ENCODE results near the gene VAV3.
A peak's percentile ranks its signal among the peaks of the same experiment; 100 is the strongest.

Gene VAV3

DNA sequence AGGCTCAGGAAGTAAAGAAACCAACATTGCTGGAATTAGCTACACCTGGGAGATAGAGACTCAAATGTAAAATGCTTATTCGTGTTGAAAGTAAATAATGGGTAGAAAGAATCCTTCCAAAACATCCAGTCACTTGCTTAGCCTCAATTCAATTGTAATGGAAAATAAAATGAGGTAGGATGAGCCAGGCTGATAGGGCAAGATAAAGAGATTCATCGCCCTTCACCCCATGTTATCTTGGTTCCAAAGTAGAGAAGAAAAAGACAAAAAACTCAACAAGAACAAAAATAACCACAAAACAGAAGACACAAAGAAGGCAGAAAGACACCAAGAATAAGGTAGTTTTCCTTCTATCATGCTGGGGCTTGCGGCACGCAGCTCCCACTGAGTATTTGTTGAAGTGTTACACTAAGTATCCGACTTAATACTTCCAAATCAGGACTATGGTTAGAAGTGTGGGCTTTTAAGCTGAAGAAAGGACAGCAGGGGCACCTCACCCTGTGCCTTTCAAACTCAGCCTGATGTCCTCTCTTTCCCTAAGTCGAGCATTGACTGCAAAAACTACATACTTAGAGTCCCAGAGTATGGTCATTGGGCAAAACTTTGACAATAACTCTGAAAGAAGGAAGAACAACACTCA is 202.1 kb downstream of the VAV3 start:
- no peak overlapping the region for H2AK5ac ChIP-seq (ENCODE audit: low read depth, low read length)
- no peak overlapping the region for H3K4me2 ChIP-seq (ENCODE audit: insufficient read depth, low read length, poor library complexity, severe bottlenecking)
- H3K79me1 ChIP-seq (ENCODE audit: low read depth, low read length), result no peaks in the 10 kb centered on the region
- H3K4me3 ChIP-seq (ENCODE audit: low read length in 2 of 2), result no peak overlapping the region
- H2BK5ac ChIP-seq (ENCODE audit: low read length), result no peak overlapping the region
- peaks cover 0 to 3% of the 10 kb centered on the region in 2 donors for H3K4me1 ChIP-seq (ENCODE audit: control insufficient read depth in 2 of 2, insufficient read depth in 1 of 2, low read depth in 1 of 2, low read length in 2 of 2)
- WGBS, 2 donors (ENCODE audit: extremely low coverage in 2 of 2, insufficient read length in 2 of 2, insufficient replicate concordance in 1 of 2), result no CpG with 5 or more reads among the region's 6 CpGs
- no peaks in the 10 kb centered on the region for H3K9me3 ChIP-seq (replicated peaks in 1 of 2; ENCODE audit: control insufficient read depth in 2 of 2, insufficient read depth in 1 of 2, low read depth in 1 of 2, low read length in 2 of 2)
- H2AFZ ChIP-seq (ENCODE audit: low read length), result no peak overlapping the region
- no peak for DNase-seq (ENCODE audit: low spot score)
- H3K4ac ChIP-seq (ENCODE audit: low read length), result no peak overlapping the region
- H3K36me3 ChIP-seq (replicated peaks in 1 of 2; ENCODE audit: control insufficient read depth in 2 of 2, insufficient read depth in 2 of 2, low read length in 2 of 2), result no peaks in the 10 kb centered on the region
- no peak overlapping the region for H4K91ac ChIP-seq (ENCODE audit: low read depth, low read length, poor library complexity)
- H3K18ac ChIP-seq (ENCODE audit: low read length), result no peak overlapping the region
- H2BK15ac ChIP-seq (ENCODE audit: low read length), result no peak overlapping the region
- no peak overlapping the region for H2BK12ac ChIP-seq (ENCODE audit: low read length)
- H3K23ac ChIP-seq (ENCODE audit: low read depth, low read length, poor library complexity), result no peak overlapping the region
- H3K27me3 ChIP-seq (ENCODE audit: control insufficient read depth in 3 of 3, insufficient read depth in 3 of 3, low read depth in 1 of 3, low read length in 3 of 3), result no peaks in the 10 kb centered on the region
- no peak overlapping the region for H2BK120ac ChIP-seq (ENCODE audit: low read depth, low read length)
- H3K9ac ChIP-seq (ENCODE audit: low read depth, low read length, poor library complexity), result no peak overlapping the region
- no peak overlapping the region for H4K8ac ChIP-seq (ENCODE audit: low read depth, low read length)
- H3K14ac ChIP-seq (ENCODE audit: low read length), result no peak overlapping the region
- H3K27ac ChIP-seq (replicated peaks; ENCODE audit: low read length), result no peak overlapping the region

- no peak overlapping the region for H3K14ac ChIP-seq (ENCODE audit: low read length)
- no peak overlapping the region for H3K9ac ChIP-seq (ENCODE audit: low read depth, low read length, poor library complexity)
- H3K18ac ChIP-seq (ENCODE audit: low read length), result no peak overlapping the region
- no peak for DNase-seq (ENCODE audit: low spot score)
- no peak overlapping the region for H4K8ac ChIP-seq (ENCODE audit: low read depth, low read length)
- H2AK5ac ChIP-seq (ENCODE audit: low read depth, low read length), result no peak overlapping the region
- no peaks in the 10 kb centered on the region for H3K9me3 ChIP-seq (replicated peaks in 1 of 2; ENCODE audit: control insufficient read depth in 2 of 2, insufficient read depth in 1 of 2, low read depth in 1 of 2, low read length in 2 of 2)
- H3K4me3 ChIP-seq (ENCODE audit: low read length in 2 of 2), result no peak overlapping the region
- H2BK15ac ChIP-seq (ENCODE audit: low read length), result no peak overlapping the region
- H3K4ac ChIP-seq (ENCODE audit: low read length), result no peak overlapping the region
- no peaks in the 10 kb centered on the region for H3K79me1 ChIP-seq (ENCODE audit: low read depth, low read length)
- no peak overlapping the region for H4K91ac ChIP-seq (ENCODE audit: low read depth, low read length, poor library complexity)
- H3K27ac ChIP-seq (replicated peaks; ENCODE audit: low read length), result no peak overlapping the region
- WGBS, 2 donors (ENCODE audit: extremely low coverage in 2 of 2, insufficient read length in 2 of 2, insufficient replicate concordance in 1 of 2), result no CpG with 5 or more reads among the region's 3 CpGs
- no peak overlapping the region for H3K23ac ChIP-seq (ENCODE audit: low read depth, low read length, poor library complexity)
- no peak overlapping the region for H2BK5ac ChIP-seq (ENCODE audit: low read length)
- H3K4me1 ChIP-seq (ENCODE audit: control insufficient read depth in 2 of 2, insufficient read depth in 1 of 2, low read depth in 1 of 2, low read length in 2 of 2), result peaks cover 0 to 3% of the 10 kb centered on the region in 2 donors
- H3K36me3 ChIP-seq (replicated peaks in 1 of 2; ENCODE audit: control insufficient read depth in 2 of 2, insufficient read depth in 2 of 2, low read length in 2 of 2), result no peaks in the 10 kb centered on the region
- H2BK120ac ChIP-seq (ENCODE audit: low read depth, low read length), result no peak overlapping the region
- no peak overlapping the region for H2BK12ac ChIP-seq (ENCODE audit: low read length)
- no peaks in the 10 kb centered on the region for H3K27me3 ChIP-seq (ENCODE audit: control insufficient read depth in 3 of 3, insufficient read depth in 3 of 3, low read depth in 1 of 3, low read length in 3 of 3)
- H3K4me2 ChIP-seq (ENCODE audit: insufficient read depth, low read length, poor library complexity, severe bottlenecking), result no peak overlapping the region
- no peak overlapping the region for H2AFZ ChIP-seq (ENCODE audit: low read length)
These were observed 204.9 kb downstream of the VAV3 start for GRCh38 chr1:107760065-107760464.

- DNase-seq (ENCODE audit: low spot score), result peak; percentile 62
- WGBS, 2 donors (ENCODE audit: extremely low coverage in 2 of 2, insufficient read length in 2 of 2, insufficient replicate concordance in 1 of 2), result no CpG with 5 or more reads among the region's 6 CpGs
These were observed 214.5 kb downstream of the VAV3 start for GRCh38 chr1:107750364-107750959.

GRCh38 chr1:107748531-107748930 is 216.4 kb downstream of the VAV3 start:
- Histone ChIP-seq H4K91ac (ENCODE audit: low read depth, low read length, poor library complexity) (no peak overlapping the region), H3K23ac (ENCODE audit: low read depth, low read length, poor library complexity) (no peak overlapping the region), H2BK15ac (ENCODE audit: low read length) (no peak overlapping the region), H2AK5ac (ENCODE audit: low read depth, low read length) (no peak overlapping the region), H3K4me1 (ENCODE audit: control insufficient read depth in 2 of 2, insufficient read depth in 1 of 2, low read depth in 1 of 2, low read length in 2 of 2) (no peaks in the 10 kb centered on the region), H3K14ac (ENCODE audit: low read length) (no peak overlapping the region), H4K8ac (ENCODE audit: low read depth, low read length) (no peak overlapping the region), H2BK5ac (ENCODE audit: low read length) (no peak overlapping the region), H3K9ac (ENCODE audit: low read depth, low read length, poor library complexity) (no peak overlapping the region), H3K79me1 (ENCODE audit: low read depth, low read length) (no peaks in the 10 kb centered on the region), H2BK120ac (ENCODE audit: low read depth, low read length) (no peak overlapping the region), H3K18ac (ENCODE audit: low read length) (no peak overlapping the region), H3K4ac (ENCODE audit: low read length) (no peak overlapping the region), H3K36me3 (replicated peaks in 1 of 2; ENCODE audit: control insufficient read depth in 2 of 2, insufficient read depth in 2 of 2, low read length in 2 of 2) (no peaks in the 10 kb centered on the region), H3K4me2 (ENCODE audit: insufficient read depth, low read length, poor library complexity, severe bottlenecking) (no peak overlapping the region), H2BK12ac (ENCODE audit: low read length) (no peak overlapping the region), H3K27me3 (ENCODE audit: control insufficient read depth in 3 of 3, insufficient read depth in 3 of 3, low read depth in 1 of 3, low read length in 3 of 3) (no peaks in the 10 kb centered on the region), H3K27ac (replicated peaks; ENCODE audit: low read length) (no peak overlapping the region), H3K4me3 (ENCODE audit: low read length in 2 of 2) (no peak overlapping the region), H3K9me3 (replicated peaks in 1 of 2; ENCODE audit: control insufficient read depth in 2 of 2, insufficient read depth in 1 of 2, low read depth in 1 of 2, low read length in 2 of 2) (no peaks in the 10 kb centered on the region), H2AFZ (ENCODE audit: low read length) (no peak overlapping the region)
- no CpG with 5 or more reads among the region's 2 CpGs for WGBS, 2 donors (ENCODE audit: extremely low coverage in 2 of 2, insufficient read length in 2 of 2, insufficient replicate concordance in 1 of 2)
- no peak for DNase-seq (ENCODE audit: low spot score)

More at GRCh38 chr1:107750364-107750959, 214.5 kb downstream of the VAV3 start:
- Histone ChIP-seq H3K4ac (ENCODE audit: low read length) (no peak overlapping the region), H3K4me2 (ENCODE audit: insufficient read depth, low read length, poor library complexity, severe bottlenecking) (no peak overlapping the region), H3K79me1 (ENCODE audit: low read depth, low read length) (no peaks in the 10 kb centered on the region), H3K9me3 (replicated peaks in 1 of 2; ENCODE audit: control insufficient read depth in 2 of 2, insufficient read depth in 1 of 2, low read depth in 1 of 2, low read length in 2 of 2) (no peaks in the 10 kb centered on the region), H4K91ac (ENCODE audit: low read depth, low read length, poor library complexity) (no peak overlapping the region), H3K9ac (ENCODE audit: low read depth, low read length, poor library complexity) (no peak overlapping the region), H2BK120ac (ENCODE audit: low read depth, low read length) (no peak overlapping the region), H4K8ac (ENCODE audit: low read depth, low read length) (no peak overlapping the region), H3K14ac (ENCODE audit: low read length) (no peak overlapping the region), H3K27ac (replicated peaks; ENCODE audit: low read length) (no peak overlapping the region), H3K23ac (ENCODE audit: low read depth, low read length, poor library complexity) (no peak overlapping the region), H2BK5ac (ENCODE audit: low read length) (no peak overlapping the region), H2BK15ac (ENCODE audit: low read length) (no peak overlapping the region), H3K36me3 (replicated peaks in 1 of 2; ENCODE audit: control insufficient read depth in 2 of 2, insufficient read depth in 2 of 2, low read length in 2 of 2) (no peaks in the 10 kb centered on the region), H3K4me1 (ENCODE audit: control insufficient read depth in 2 of 2, insufficient read depth in 1 of 2, low read depth in 1 of 2, low read length in 2 of 2) (no peaks in the 10 kb centered on the region), H3K18ac (ENCODE audit: low read length) (no peak overlapping the region), H3K27me3 (ENCODE audit: control insufficient read depth in 3 of 3, insufficient read depth in 3 of 3, low read depth in 1 of 3, low read length in 3 of 3) (no peaks in the 10 kb centered on the region), H2AK5ac (ENCODE audit: low read depth, low read length) (no peak overlapping the region), H2AFZ (ENCODE audit: low read length) (no peak overlapping the region), H2BK12ac (ENCODE audit: low read length) (no peak overlapping the region), H3K4me3 (ENCODE audit: low read length in 2 of 2) (no peak overlapping the region)
